Small intestine (tissue), 7 donors: Measurements from ENCODE around the gene HCN3. TPM values are rescaled to one million over a fixed set of nuclear protein-coding genes. Genes with fewer than 3 reads are reported as not detected.

Experiments
- DNase-seq, 2 donors: peaks; one replicate each; pipeline versions ENCODE4 v3.0.0 to v3.0.0-alpha.2; 2013
- FAIRE-seq: peaks from 2 replicates; lab custom pipeline; 2012; peaks lifted over from hg19 to GRCh38; lab: Jason Lieb, UNC
- H3K27ac ChIP-seq, 3 donors: one replicate each; pipeline ENCODE4 v1.5.1; 2013; ENCODE audit warnings: low read length in 2 of 3, mild to moderate bottlenecking in 2 of 3, control low read depth in 1 of 3, inconsistent platforms in 1 of 3, low read depth in 1 of 3, moderate library complexity in 1 of 3
- H3K27me3 ChIP-seq, 3 donors: one replicate each; pipeline ENCODE4 v1.6.1; 2013; ENCODE audit warnings: low read length in 3 of 3, inconsistent platforms in 1 of 3; ENCODE audit not compliant: control insufficient read depth in 3 of 3, insufficient read depth in 3 of 3
- H3K36me3 ChIP-seq, 3 donors: one replicate each; pipeline ENCODE4 v1.6.1; 2013; ENCODE audit warnings: low read length in 3 of 3, inconsistent platforms in 1 of 3, low read depth in 1 of 3, mild to moderate bottlenecking in 1 of 3, moderate library complexity in 1 of 3; ENCODE audit not compliant: control insufficient read depth in 3 of 3, insufficient read depth in 2 of 3
- H3K4me1 ChIP-seq, 3 donors: one replicate each; pipeline ENCODE4 v1.6.1; 2013; ENCODE audit warnings: low read length in 2 of 3, inconsistent platforms in 1 of 3, low read depth in 1 of 3, mild to moderate bottlenecking in 1 of 3, moderate library complexity in 1 of 3; ENCODE audit not compliant: control insufficient read depth in 3 of 3, insufficient read depth in 2 of 3
- H3K4me3 ChIP-seq, 3 donors: one replicate each; pipeline ENCODE4 v1.5.1; 2013; ENCODE audit warnings: low read length in 3 of 3, control low read depth in 1 of 3, inconsistent platforms in 1 of 3, low read depth in 1 of 3, mild to moderate bottlenecking in 1 of 3, moderate library complexity in 1 of 3
- H3K9me3 ChIP-seq, 2 donors: one replicate each; pipeline ENCODE4 v1.6.1; 2013; ENCODE audit warnings: low read depth in 1 of 2, low read length in 1 of 2; ENCODE audit not compliant: control insufficient read depth in 2 of 2, insufficient read depth in 1 of 2
- WGBS, 3 donors: extraction: QIAGEN DNeasy Blood & Tissue Kit; methylation state at CpG; one replicate each; pipeline ENCODE4 v1.1.7; 2013; 5-methylcytosine and 5-hydroxymethylcytosine counted together
- polyA plus RNA-seq, 4 donors: library from polyadenylated mRNA; stranded (reverse) in 3 of 4; unstranded in 1 of 4; fragments of 200-250 nt in 3 of 4; fragments of 120-200 nt in 1 of 4; gene quantifications; one replicate each; pipeline versions ENCODE4 v1.2.1 to v1.2.3, GENCODE V29; 2013
- donor health status: healthy with polysubstance abuse.
- donor health status: control.
- donor health status: control.
- donor health status: Bipolar disorder and iron deficiency.
- donor health status: healthy.

HCN3 gene
- polyA plus RNA-seq, 4 donors, result 4.0 to 15.0 (median 8.1) TPM

GRCh38 chr1:155304558-155305063, 27.3 kb downstream of the HCN3 start:
- no peaks in the 10 kb centered on the region for H3K36me3 ChIP-seq
- no peak for FAIRE-seq
- no peak overlapping the region for H3K4me3 ChIP-seq
- no peak overlapping the region for H3K27ac ChIP-seq
- peak in 1 of 2 donors; percentile 31 for DNase-seq
- WGBS, 3 donors, result 49 to 71% (median 54%) methylated on average over 11 of the region's 11 CpGs
- H3K9me3 ChIP-seq, result no peaks in the 10 kb centered on the region
- H3K27me3 ChIP-seq, result no peaks in the 10 kb centered on the region
- H3K4me1 ChIP-seq, result peaks cover 0 to 31% (median 4%) of the 10 kb centered on the region in 3 donors

- FAIRE-seq (no peak), DNase-seq (no peak)
- WGBS, 3 donors, result 76 to 85% (median 78%) methylated on average over 7 of the region's 7 CpGs
- no peak overlapping the region for H3K4me3 ChIP-seq
- no peaks in the 10 kb centered on the region for H3K27me3 ChIP-seq
- peaks cover 0 to 25% (median 0%) of the 10 kb centered on the region in 3 donors for H3K4me1 ChIP-seq
- H3K9me3 ChIP-seq, result no peaks in the 10 kb centered on the region
- peaks cover 0 to 6% (median 0%) of the 10 kb centered on the region in 3 donors for H3K36me3 ChIP-seq
- no peak overlapping the region for H3K27ac ChIP-seq
These were observed 28.7 kb downstream of the HCN3 start for GRCh38 chr1:155305881-155306391.

GRCh38 chr1:155307247-155307740, 30.0 kb downstream of the HCN3 start:
- DNase-seq, result peak in 1 of 2 donors; percentile 46
- peak overlapping the region in 1 of 3 donors; percentile 85 for H3K27ac ChIP-seq
- H3K9me3 ChIP-seq, result no peaks in the 10 kb centered on the region
- peaks cover 0 to 16% (median 0%) of the 10 kb centered on the region in 3 donors for H3K36me3 ChIP-seq
- no peaks in the 10 kb centered on the region for H3K27me3 ChIP-seq
- no peak overlapping the region for H3K4me3 ChIP-seq
- WGBS, 3 donors, result 60 to 80% (median 67%) methylated on average over 6 of the region's 6 CpGs
- FAIRE-seq, result no peak
- peaks cover 0 to 15% (median 0%) of the 10 kb centered on the region in 3 donors for H3K4me1 ChIP-seq

- DNase-seq (peak; percentile 99 to 100), FAIRE-seq (no peak)
- Histone ChIP-seq H3K27ac (peak within 1 kb of the TSS; percentile 77 to 95 (median 90)), H3K4me3 (peak within 1 kb of the TSS; percentile 68 to 90 (median 75)), H3K36me3 (peaks cover 0 to 28% (median 5%) of the 10 kb centered on the region in 3 donors), H3K4me1 (peaks cover 0 to 15% (median 0%) of the 10 kb centered on the region in 3 donors), H3K27me3 (no peaks in the 10 kb centered on the region), H3K9me3 (no peaks in the 10 kb centered on the region)
- 0% methylated on average over 51 of the region's 51 CpGs for WGBS, 3 donors
These were observed 31.5 kb downstream of the HCN3 start, which contains the start of gene FDPS for GRCh38 chr1:155308493-155309422. Gene FDPS (plus strand): TSS chr1:155308866. CDS start chr1:155309790, 924 bp downstream.

GRCh38 chr1:155309423-155310021, 32.3 kb downstream of the HCN3 start:
- WGBS, 3 donors, result 1 to 12% (median 3%) methylated on average over 11 of the region's 11 CpGs
- Histone ChIP-seq H3K9me3 (no peaks in the 10 kb centered on the region), H3K27me3 (no peaks in the 10 kb centered on the region), H3K4me1 (peaks cover 0 to 13% (median 0%) of the 10 kb centered on the region in 3 donors), H3K36me3 (peaks cover 0 to 35% (median 5%) of the 10 kb centered on the region in 3 donors), H3K4me3 (peak overlapping the region; percentile 68 to 90 (median 75)), H3K27ac (peak overlapping the region; percentile 77 to 95 (median 90))
- FAIRE-seq (no peak), DNase-seq (peak; percentile 57 to 61)

- WGBS, 3 donors, result 88 to 92% (median 88%) methylated on average over 8 of the region's 8 CpGs
- Histone ChIP-seq H3K4me3 (no peak overlapping the region), H3K36me3 (peaks cover 0 to 46% (median 5%) of the 10 kb centered on the region in 3 donors), H3K27ac (no peak overlapping the region), H3K9me3 (no peaks in the 10 kb centered on the region), H3K4me1 (peaks cover 0 to 28% (median 2%) of the 10 kb centered on the region in 3 donors), H3K27me3 (no peaks in the 10 kb centered on the region)
- DNase-seq (no peak), FAIRE-seq (no peak)
These were observed 36.0 kb downstream of the HCN3 start for GRCh38 chr1:155313261-155313660.

GRCh38 chr1:155316922-155317321, 39.7 kb downstream of the HCN3 start:
- 27 to 68% (median 52%) methylated on average over 3 of the region's 3 CpGs for WGBS, 3 donors
- H3K4me1 ChIP-seq, result peaks cover 0 to 41% (median 9%) of the 10 kb centered on the region in 3 donors
- peak overlapping the region in 2 of 3 donors; percentile 22 to 61 for H3K27ac ChIP-seq
- FAIRE-seq, result no peak
- no peak overlapping the region for H3K4me3 ChIP-seq
- no peaks in the 10 kb centered on the region for H3K9me3 ChIP-seq
- no peaks in the 10 kb centered on the region for H3K27me3 ChIP-seq
- DNase-seq, result peak; percentile 71 to 81
- peaks cover 0 to 55% (median 5%) of the 10 kb centered on the region in 3 donors for H3K36me3 ChIP-seq
